Measurements from ENCODE around the gene GOSR2.

Gene GOSR2

DNA sequence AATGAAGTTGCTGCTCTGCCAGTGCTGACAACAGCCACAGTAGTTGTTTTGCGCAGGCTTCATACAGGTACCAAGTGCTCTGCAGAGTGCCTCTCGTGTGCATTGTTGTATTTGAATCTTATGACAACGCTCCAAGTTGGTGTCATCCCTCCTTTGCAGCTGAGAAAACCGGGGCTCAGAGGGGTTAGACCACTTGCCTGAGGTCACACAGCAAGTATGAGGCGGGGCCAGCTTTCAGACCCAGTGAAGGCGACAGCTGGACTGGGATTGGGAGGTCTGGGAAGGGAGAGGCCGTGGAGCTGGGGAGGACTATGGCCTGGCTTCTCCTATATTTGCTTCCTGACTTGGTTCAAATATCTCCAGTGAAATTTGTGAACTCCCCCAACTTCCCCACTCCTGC is 38.4 kb upstream of the GOSR2 start:
- H3K4me3 ChIP-seq (ENCODE audit: low read length) = no peak overlapping the region
- peaks cover 3% of the 10 kb centered on the region for H3K27me3 ChIP-seq (ENCODE audit: control insufficient read depth, insufficient read depth, low read length)
- no peaks in the 10 kb centered on the region for H3K36me3 ChIP-seq (ENCODE audit: control insufficient read depth, insufficient read depth, low read length)
- no peaks in the 10 kb centered on the region for H3K4me1 ChIP-seq (ENCODE audit: control insufficient read depth, insufficient read depth, low read length)
- no peaks in the 10 kb centered on the region for H3K9me3 ChIP-seq (ENCODE audit: control insufficient read depth, low read length)
- H3K9ac ChIP-seq (ENCODE audit: low read length) = no peak overlapping the region

DNA sequence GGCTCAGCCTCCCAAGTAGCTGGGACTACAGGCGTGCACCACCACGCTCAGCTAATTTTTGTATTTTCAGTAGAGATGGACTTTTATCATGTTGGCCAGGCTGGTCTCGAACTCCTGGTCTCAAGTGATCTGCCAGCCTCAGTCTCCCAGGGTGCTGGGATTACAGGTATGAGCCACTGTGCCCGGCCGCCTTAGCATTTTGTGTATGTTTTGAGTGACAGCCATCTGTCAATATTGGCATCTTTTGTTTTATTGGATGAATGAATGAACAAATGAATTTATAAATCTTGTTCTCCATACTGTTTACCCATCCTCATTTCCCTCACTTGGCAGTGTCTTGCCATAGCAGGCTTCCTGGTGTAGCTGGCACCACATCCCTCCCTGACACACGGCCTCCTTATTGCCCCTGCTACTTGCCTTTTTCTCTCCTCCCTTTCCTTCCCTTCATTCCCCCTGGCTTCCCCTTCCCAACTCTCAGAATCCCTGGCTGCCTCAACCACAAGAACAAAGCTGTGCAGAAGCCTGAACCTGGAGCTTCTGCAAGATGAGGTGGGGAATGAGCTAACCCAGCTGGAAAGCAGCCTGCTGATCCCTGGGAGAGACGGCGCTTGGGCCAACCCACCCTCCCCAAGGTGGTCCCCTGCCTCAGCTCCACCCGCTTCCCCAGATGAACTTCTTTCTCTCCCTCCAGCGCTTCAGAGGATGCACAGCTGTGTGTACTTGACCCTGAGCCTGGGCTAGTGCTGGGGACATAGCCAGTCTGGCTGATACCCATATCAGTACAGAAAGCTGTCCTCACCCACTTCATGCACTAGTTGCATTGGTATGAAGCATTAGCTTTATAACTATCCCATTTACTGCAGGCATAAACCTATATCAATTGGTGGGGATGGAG is 37.3 kb upstream of the GOSR2 start:
- Histone ChIP-seq H3K9me3 (ENCODE audit: control insufficient read depth, low read length) (no peaks in the 10 kb centered on the region), H3K36me3 (ENCODE audit: control insufficient read depth, insufficient read depth, low read length) (no peaks in the 10 kb centered on the region), H3K27me3 (ENCODE audit: control insufficient read depth, insufficient read depth, low read length) (peaks cover 3% of the 10 kb centered on the region), H3K4me1 (ENCODE audit: control insufficient read depth, insufficient read depth, low read length) (no peaks in the 10 kb centered on the region), H3K4me3 (ENCODE audit: low read length) (no peak overlapping the region), H3K9ac (ENCODE audit: low read length) (no peak overlapping the region)

DNA sequence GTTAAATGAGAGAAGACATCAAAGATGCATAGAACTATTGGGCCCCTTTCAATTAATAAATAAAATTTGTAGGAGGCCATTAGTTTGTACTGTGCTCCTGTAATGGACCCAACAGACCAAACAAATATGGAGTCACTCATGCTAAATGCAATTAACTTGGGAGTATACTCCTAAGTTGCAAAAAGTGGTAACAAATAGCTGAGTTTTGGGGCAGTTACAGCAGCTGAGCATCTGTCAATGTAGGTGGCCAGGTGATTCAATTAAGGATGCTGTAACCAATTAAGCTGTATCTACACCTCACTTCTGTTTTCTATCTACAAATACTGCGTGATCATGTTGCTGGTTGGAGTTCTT is 36.7 kb upstream of the GOSR2 start:
- Histone ChIP-seq H3K9ac (ENCODE audit: low read length) (no peak overlapping the region), H3K9me3 (ENCODE audit: control insufficient read depth, low read length) (no peaks in the 10 kb centered on the region), H3K4me3 (ENCODE audit: low read length) (no peak overlapping the region), H3K36me3 (ENCODE audit: control insufficient read depth, insufficient read depth, low read length) (no peaks in the 10 kb centered on the region), H3K4me1 (ENCODE audit: control insufficient read depth, insufficient read depth, low read length) (no peaks in the 10 kb centered on the region), H3K27me3 (ENCODE audit: control insufficient read depth, insufficient read depth, low read length) (peaks cover 7% of the 10 kb centered on the region)

DNA sequence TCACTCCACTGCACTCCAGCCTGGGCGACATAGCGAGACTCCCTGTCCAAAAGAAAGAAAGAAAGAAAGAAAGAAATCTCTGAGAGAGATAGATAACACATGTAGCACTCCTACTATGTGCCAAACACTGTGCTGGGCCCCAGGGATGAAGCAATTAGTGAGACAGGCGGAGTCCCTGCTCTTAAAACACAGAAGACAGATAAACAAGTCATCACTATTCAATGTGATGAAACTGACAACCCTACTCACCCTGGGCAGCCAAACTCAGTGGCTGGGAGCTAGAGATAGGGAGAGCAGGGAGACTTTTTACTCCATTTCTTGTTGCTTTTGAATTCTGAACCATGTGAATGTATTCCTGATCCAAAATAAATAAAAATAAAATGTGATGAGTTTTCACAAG is 35.2 kb upstream of the GOSR2 start:
- Histone ChIP-seq H3K4me1 (ENCODE audit: control insufficient read depth, insufficient read depth, low read length) (no peaks in the 10 kb centered on the region), H3K9ac (ENCODE audit: low read length) (no peak overlapping the region), H3K36me3 (ENCODE audit: control insufficient read depth, insufficient read depth, low read length) (no peaks in the 10 kb centered on the region), H3K4me3 (ENCODE audit: low read length) (no peak overlapping the region), H3K9me3 (ENCODE audit: control insufficient read depth, low read length) (no peaks in the 10 kb centered on the region), H3K27me3 (ENCODE audit: control insufficient read depth, insufficient read depth, low read length) (peaks cover 18% of the 10 kb centered on the region)

DNA sequence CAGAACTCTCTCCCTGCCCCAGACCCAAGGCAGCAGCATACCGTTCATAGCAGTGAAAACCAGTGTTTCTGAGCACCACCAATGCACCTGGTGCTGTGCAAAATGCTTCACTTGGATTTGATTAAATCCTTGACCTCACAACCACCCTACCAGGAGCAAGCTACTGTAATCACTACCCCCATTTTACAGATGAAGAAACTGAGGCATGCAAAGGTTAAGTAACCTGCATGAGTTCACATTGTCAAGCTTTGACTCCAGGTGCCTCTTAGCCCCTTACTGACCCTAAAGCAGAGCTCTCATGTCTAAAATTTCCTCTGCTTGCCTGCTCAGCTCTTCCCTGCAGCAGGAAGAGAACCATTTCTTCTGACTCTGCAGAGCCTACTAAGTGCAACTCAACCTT is 34.2 kb upstream of the GOSR2 start:
- H3K4me1 ChIP-seq (ENCODE audit: control insufficient read depth, insufficient read depth, low read length) = no peaks in the 10 kb centered on the region
- peaks cover 25% of the 10 kb centered on the region for H3K27me3 ChIP-seq (ENCODE audit: control insufficient read depth, insufficient read depth, low read length)
- H3K4me3 ChIP-seq (ENCODE audit: low read length) = no peak overlapping the region

DNA sequence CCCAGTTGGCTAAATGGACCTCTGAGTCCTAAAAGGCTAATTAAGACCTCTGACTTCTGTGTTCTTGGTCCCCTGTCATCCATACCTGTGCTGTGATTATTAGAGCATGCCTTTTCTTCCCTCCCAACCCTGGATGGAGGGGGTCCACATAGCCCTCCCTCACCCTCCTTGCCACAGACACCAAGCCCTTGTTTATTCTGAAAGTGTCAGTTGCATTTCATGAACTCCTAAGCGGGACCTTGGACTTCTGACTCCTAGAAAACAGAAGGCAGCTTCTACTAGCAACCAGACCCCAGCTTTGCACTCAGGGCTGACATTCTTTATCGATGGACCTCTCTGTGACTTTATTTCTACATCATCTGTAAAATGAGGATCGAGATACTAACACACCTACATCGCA is 33.4 kb upstream of the GOSR2 start:
- no peaks in the 10 kb centered on the region for H3K4me1 ChIP-seq (ENCODE audit: control insufficient read depth, insufficient read depth, low read length)
- no peak overlapping the region for H3K9ac ChIP-seq (ENCODE audit: low read length)
- H3K4me3 ChIP-seq (ENCODE audit: low read length) = no peak overlapping the region
- no peaks in the 10 kb centered on the region for H3K36me3 ChIP-seq (ENCODE audit: control insufficient read depth, insufficient read depth, low read length)
- H3K27me3 ChIP-seq (ENCODE audit: control insufficient read depth, insufficient read depth, low read length) = peaks cover 30% of the 10 kb centered on the region
- H3K9me3 ChIP-seq (ENCODE audit: control insufficient read depth, low read length) = no peaks in the 10 kb centered on the region

More for the DNA sequence above, 34.2 kb upstream of the GOSR2 start:
- H3K9ac ChIP-seq (ENCODE audit: low read length) = no peak overlapping the region
- H3K36me3 ChIP-seq (ENCODE audit: control insufficient read depth, insufficient read depth, low read length) = no peaks in the 10 kb centered on the region
- no peaks in the 10 kb centered on the region for H3K9me3 ChIP-seq (ENCODE audit: control insufficient read depth, low read length)

DNA sequence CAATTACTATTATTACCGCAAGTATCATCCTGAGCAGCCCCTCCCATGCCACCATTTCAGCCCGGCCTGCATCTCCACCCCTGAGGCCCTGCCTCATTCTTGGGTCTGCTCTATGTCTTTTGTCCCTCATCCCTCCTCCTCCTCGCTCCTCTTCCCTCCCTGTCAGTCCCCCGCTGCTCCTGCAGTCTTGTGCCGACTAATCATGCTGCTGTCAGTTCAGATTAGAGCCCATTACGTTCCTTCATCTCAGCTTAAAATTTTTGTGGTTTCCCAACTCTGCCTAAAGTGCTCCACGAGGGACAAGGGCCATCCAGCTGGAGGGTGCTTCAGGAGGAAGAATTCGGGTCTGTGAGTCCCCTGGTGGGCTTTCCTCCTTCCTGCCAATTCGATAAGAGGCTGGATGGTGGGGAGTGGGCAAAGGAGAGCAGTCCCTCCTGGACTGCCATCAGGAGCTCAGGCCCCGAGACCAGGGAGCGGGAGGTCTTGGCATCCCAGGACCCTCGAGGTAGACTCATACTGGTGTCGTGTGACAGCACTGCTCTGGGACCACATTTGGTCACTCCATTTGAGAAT is 32.9 kb upstream of the GOSR2 start:
- no peaks in the 10 kb centered on the region for H3K4me1 ChIP-seq (ENCODE audit: control insufficient read depth, insufficient read depth, low read length)
- no peaks in the 10 kb centered on the region for H3K9me3 ChIP-seq (ENCODE audit: control insufficient read depth, low read length)
- peaks cover 35% of the 10 kb centered on the region for H3K27me3 ChIP-seq (ENCODE audit: control insufficient read depth, insufficient read depth, low read length)
- H3K36me3 ChIP-seq (ENCODE audit: control insufficient read depth, insufficient read depth, low read length) = no peaks in the 10 kb centered on the region
- H3K4me3 ChIP-seq (ENCODE audit: low read length) = no peak overlapping the region
- no peak overlapping the region for H3K9ac ChIP-seq (ENCODE audit: low read length)

DNA sequence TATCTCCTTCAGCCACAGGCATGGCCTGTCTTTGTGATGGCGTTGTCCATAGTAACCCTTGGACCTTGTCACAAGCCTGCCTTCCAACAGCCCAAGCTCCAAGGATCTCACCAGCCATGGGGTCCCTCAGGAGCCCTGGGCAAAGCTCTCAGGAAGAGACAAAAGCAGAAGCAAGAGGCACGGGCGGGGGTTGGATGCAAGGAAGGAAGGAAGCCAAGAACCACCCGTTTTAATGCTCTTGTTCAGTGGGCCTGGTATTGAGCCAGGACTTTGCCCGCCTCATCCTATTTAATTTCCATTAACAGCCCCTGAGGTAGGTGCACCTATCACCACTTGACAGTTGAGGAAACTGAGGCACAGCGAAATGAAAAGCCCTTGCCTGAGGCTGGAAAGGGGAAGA is 32.3 kb upstream of the GOSR2 start:
- peaks cover 39% of the 10 kb centered on the region for H3K27me3 ChIP-seq (ENCODE audit: control insufficient read depth, insufficient read depth, low read length)
- H3K4me1 ChIP-seq (ENCODE audit: control insufficient read depth, insufficient read depth, low read length) = no peaks in the 10 kb centered on the region
- no peaks in the 10 kb centered on the region for H3K36me3 ChIP-seq (ENCODE audit: control insufficient read depth, insufficient read depth, low read length)
- H3K9ac ChIP-seq (ENCODE audit: low read length) = no peak overlapping the region
- no peak overlapping the region for H3K4me3 ChIP-seq (ENCODE audit: low read length)
- no peaks in the 10 kb centered on the region for H3K9me3 ChIP-seq (ENCODE audit: control insufficient read depth, low read length)

DNA sequence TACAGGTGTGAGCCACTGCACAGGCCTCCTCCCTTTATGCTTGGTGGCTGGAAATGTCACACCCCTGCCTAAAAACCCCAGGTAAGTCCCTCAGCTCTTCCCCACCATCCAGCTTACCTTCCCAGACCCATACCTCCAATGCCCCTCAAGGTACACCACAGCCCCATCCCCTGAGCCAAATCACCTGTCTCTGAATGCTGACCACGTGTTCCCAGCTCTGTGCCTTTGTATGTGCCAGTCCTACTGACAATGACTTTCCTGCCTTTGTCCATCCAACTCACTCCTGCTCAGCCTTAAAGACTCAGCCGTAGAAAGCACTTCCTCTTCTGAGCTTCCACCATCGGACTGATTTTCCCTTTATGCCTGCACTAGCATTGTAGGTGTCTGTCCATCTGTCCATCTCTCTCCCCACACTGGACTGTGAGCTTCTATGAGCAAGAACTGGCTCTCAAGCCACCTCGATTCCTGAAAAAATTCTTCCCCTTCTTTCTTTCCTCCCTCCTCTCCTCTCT is 30.7 kb upstream of the GOSR2 start:
- no peak overlapping the region for H3K9ac ChIP-seq (ENCODE audit: low read length)
- H3K9me3 ChIP-seq (ENCODE audit: control insufficient read depth, low read length) = no peaks in the 10 kb centered on the region
- H3K4me3 ChIP-seq (ENCODE audit: low read length) = no peak overlapping the region
- H3K4me1 ChIP-seq (ENCODE audit: control insufficient read depth, insufficient read depth, low read length) = no peaks in the 10 kb centered on the region
- peaks cover 46% of the 10 kb centered on the region for H3K27me3 ChIP-seq (ENCODE audit: control insufficient read depth, insufficient read depth, low read length)
- H3K36me3 ChIP-seq (ENCODE audit: control insufficient read depth, insufficient read depth, low read length) = no peaks in the 10 kb centered on the region

DNA sequence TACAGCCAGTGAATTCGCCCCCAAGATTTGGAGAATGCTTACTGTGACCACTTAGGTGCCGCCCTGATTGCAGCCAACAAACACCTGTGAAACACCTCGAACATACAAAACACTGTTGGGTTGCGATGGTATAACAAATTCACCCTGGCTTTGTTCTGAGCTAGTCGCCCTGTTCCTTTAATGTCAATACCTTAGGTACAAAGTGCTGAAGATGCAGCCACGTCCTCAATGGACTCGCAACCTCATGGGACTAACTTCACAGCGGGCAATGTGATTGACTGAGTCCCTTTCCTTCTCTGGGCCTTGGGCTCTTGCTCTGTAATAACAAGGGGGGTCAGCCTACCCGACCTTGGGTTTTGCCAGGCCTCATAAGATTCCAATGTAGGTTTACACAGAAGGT is 28.9 kb upstream of the GOSR2 start:
- Histone ChIP-seq H3K36me3 (ENCODE audit: control insufficient read depth, insufficient read depth, low read length) (no peaks in the 10 kb centered on the region), H3K9ac (ENCODE audit: low read length) (no peak overlapping the region), H3K27me3 (ENCODE audit: control insufficient read depth, insufficient read depth, low read length) (peaks cover 46% of the 10 kb centered on the region), H3K4me3 (ENCODE audit: low read length) (no peak overlapping the region), H3K9me3 (ENCODE audit: control insufficient read depth, low read length) (no peaks in the 10 kb centered on the region), H3K4me1 (ENCODE audit: control insufficient read depth, insufficient read depth, low read length) (no peaks in the 10 kb centered on the region)

DNA sequence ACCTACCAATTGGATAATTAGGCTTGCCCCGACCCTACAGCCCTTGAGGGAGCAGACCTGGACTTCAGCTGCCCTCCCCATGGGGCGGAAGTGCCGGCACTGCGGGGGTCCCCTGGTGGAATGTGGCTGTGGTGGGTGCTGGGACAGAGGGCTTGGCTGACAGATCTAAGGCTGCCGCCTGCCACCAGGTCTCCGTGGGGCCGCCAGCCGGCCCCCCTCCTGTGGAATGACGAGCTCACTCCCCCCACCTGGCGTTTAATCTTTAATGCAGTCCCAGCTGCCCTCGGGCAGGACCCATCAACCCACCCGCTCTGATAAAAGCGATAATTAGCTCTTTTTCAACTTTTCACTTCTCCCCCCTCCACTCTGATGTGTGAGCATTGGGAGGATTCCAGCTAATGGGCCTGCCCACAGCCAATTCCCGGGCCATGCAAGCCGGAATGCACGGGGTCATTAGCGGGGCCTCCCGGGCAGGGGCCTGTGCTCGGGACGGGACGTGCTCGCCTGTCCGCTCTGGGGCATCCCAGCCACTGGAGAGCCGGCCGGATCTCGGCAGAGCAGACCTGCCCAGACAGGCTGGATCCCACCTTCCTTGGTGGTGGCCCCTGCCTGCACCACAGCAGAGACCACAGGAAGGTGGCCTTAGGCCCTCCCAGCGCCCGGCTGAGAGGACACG is 28.3 kb upstream of the GOSR2 start:
- Histone ChIP-seq H3K9me3 (ENCODE audit: control insufficient read depth, low read length) (no peaks in the 10 kb centered on the region), H3K4me1 (ENCODE audit: control insufficient read depth, insufficient read depth, low read length) (no peaks in the 10 kb centered on the region), H3K4me3 (ENCODE audit: low read length) (no peak overlapping the region), H3K36me3 (ENCODE audit: control insufficient read depth, insufficient read depth, low read length) (no peaks in the 10 kb centered on the region), H3K27me3 (ENCODE audit: control insufficient read depth, insufficient read depth, low read length) (peaks cover 46% of the 10 kb centered on the region), H3K9ac (ENCODE audit: low read length) (no peak overlapping the region)

DNA sequence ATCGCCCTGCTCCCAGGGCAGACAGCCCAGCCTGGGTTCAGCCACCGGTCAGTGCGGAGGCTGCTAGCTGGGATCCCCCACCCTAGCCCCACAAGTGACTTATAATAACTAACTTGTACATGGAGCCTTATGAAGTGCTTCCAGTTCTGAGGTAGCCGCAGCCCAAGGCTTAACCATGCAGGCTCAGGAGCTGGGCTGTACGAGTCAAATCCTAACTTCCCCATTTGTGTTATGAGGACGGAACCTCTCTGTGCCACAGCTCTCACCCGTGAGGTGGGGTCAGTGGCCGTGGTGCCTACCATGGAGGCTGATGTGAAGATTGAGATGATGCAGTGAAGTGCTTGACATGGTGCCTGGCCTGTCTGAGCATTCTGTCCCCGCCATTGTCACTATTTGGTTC is 27.8 kb upstream of the GOSR2 start:
- Histone ChIP-seq H3K27me3 (ENCODE audit: control insufficient read depth, insufficient read depth, low read length) (peaks cover 46% of the 10 kb centered on the region), H3K4me1 (ENCODE audit: control insufficient read depth, insufficient read depth, low read length) (no peaks in the 10 kb centered on the region), H3K4me3 (ENCODE audit: low read length) (no peak overlapping the region), H3K36me3 (ENCODE audit: control insufficient read depth, insufficient read depth, low read length) (no peaks in the 10 kb centered on the region), H3K9ac (ENCODE audit: low read length) (no peak overlapping the region), H3K9me3 (ENCODE audit: control insufficient read depth, low read length) (no peaks in the 10 kb centered on the region)
